Stimulated activated naive CD8-positive, alpha-beta T cell treated with anti-CD3 and anti-CD28 coated beads, Interleukin-15, Interleukin-2, amounts not matched to agents 100 ng/mL and 50 ng/mL, for 24 hours (primary cell): ENCODE data around the gene RASSF4.

Experiments
- H3K27ac Mint-ChIP-seq: one replicate; pipeline ENCODE4 v1.8.0; 2021; ENCODE audit warnings: mild to moderate bottlenecking, mixed read lengths
- H3K27me3 Mint-ChIP-seq: one replicate; pipeline ENCODE4 v1.8.0; 2021; ENCODE audit warnings: mixed read lengths
- H3K36me3 Mint-ChIP-seq: one replicate; pipeline ENCODE4 v1.8.0; 2021; ENCODE audit warnings: low read depth, mixed read lengths
- H3K4me1 Mint-ChIP-seq: one replicate; pipeline ENCODE4 v1.8.0; 2021; ENCODE audit warnings: low read depth, mixed read lengths
- H3K4me3 Mint-ChIP-seq: one replicate; pipeline ENCODE4 v1.8.0; 2021; ENCODE audit warnings: mild to moderate bottlenecking, mixed read lengths
- H3K9me3 Mint-ChIP-seq: one replicate; pipeline ENCODE4 v1.8.0; 2021; ENCODE audit warnings: mixed read lengths

The RASSF4 gene

GRCh38 chr10:45040921-45041542 is 81.4 kb downstream of the RASSF4 start:
- Mint-ChIP-seq H3K27ac (no peak overlapping the region), H3K9me3 (peaks cover 5% of the 10 kb centered on the region), H3K27me3 (peaks cover 11% of the 10 kb centered on the region), H3K4me3 (no peak overlapping the region), H3K4me1 (no peaks in the 10 kb centered on the region), H3K36me3 (no peaks in the 10 kb centered on the region)

DNA sequence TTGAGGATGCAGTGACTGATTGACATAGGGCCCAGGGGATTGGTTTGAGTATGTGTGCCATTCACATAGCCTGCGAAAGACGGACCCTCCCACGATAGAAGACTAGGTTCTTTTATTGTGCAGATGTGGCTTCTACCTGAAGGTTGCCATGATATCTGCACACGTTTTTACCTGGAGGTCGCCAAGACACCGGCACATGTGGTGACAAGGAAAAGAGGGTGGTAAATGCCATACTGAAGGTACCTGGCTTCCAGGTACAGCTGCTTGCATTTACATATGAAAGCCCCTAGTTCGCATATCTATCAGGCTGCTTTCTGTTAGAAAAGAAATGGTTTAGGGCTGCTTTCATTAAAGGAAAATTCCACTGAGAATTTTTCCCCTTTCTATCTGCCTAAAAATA is 84.7 kb downstream of the RASSF4 start:
- Mint-ChIP-seq H3K4me3 (no peak overlapping the region), H3K9me3 (peaks cover 4% of the 10 kb centered on the region), H3K27me3 (peaks cover 4% of the 10 kb centered on the region), H3K4me1 (no peaks in the 10 kb centered on the region), H3K36me3 (no peaks in the 10 kb centered on the region), H3K27ac (no peak overlapping the region)
